Body of pancreas (tissue), 4 donors: ENCODE measurements around the gene ARHGAP20.

Source experiments
- CTCF ChIP-seq, 7 experiments: fragments of 450-650 bp in 4 of 7; fragments of 200-600 bp in 3 of 7; sonication (generic) in 3 of 7; IDR thresholded peaks; one replicate each; pipeline ENCODE4 v1.5.1; 2016 to 2019; ENCODE audit warnings: antibody characterized with exemption in 7 of 7
- POLR2A ChIP-seq, 3 donors: fragments of 450-650 bp; IDR thresholded peaks; one replicate each; pipeline ENCODE4 v1.6.1; 2016; ENCODE audit warnings: antibody characterized with exemption in 3 of 3, mild to moderate bottlenecking in 2 of 3

GRCh38 chr11:110544779-110545178 is 167.5 kb downstream of the ARHGAP20 start:
- no peak for TF ChIP-seq CTCF (IDR thresholded peaks at IDR 0.05)
- no peak for TF ChIP-seq POLR2A (IDR thresholded peaks at IDR 0.05)
